Adipose tissue (tissue), 3 donors: Measurements from ENCODE around the gene RGS6. TPM values are rescaled to one million over a fixed set of nuclear protein-coding genes. Genes with fewer than 3 reads are reported as not detected.

ENCODE experiments used
- H3K27ac ChIP-seq: one replicate; pipeline ENCODE4 v1.5.1; 2013; ENCODE audit warnings: low read depth, low read length
- WGBS, 3 donors: extraction: QIAGEN DNeasy Blood & Tissue Kit; methylation state at CpG; one replicate each; pipeline ENCODE4 v1.1.7; 2013; 5-methylcytosine and 5-hydroxymethylcytosine counted together
- polyA plus RNA-seq, 3 donors: library from polyadenylated mRNA; stranded (reverse); fragments of 200-250 nt; gene quantifications; one replicate each; pipeline ENCODE4 v1.2.3, GENCODE V29; 2013
- donor health status: healthy with polysubstance abuse.
- donor health status: Bipolar disorder and iron deficiency.
- donor health status: healthy.

Gene RGS6
- polyA plus RNA-seq, 3 donors, result 0.79 to 1.9 (median 1.6) TPM

GRCh38 chr14:72583316-72584272 lies 651.4 kb downstream of the RGS6 start:
- 57 to 92% (median 90%) methylated on average over 5 of the region's 5 CpGs for WGBS, 3 donors
- H3K27ac ChIP-seq, result no peak overlapping the region

GRCh38 chr14:72588521-72588920 lies 656.3 kb downstream of the RGS6 start:
- WGBS, 3 donors, result 75 to 84% (median 84%) methylated on average over 5 of the region's 5 CpGs
- no peak overlapping the region for H3K27ac ChIP-seq

GRCh38 chr14:72589652-72590051 lies 657.4 kb downstream of the RGS6 start:
- H3K27ac ChIP-seq, result no peak overlapping the region

GRCh38 chr14:72590577-72590976 lies 658.3 kb downstream of the RGS6 start:
- WGBS, 3 donors, result 43 to 74% (median 46%) methylated on average over 7 of the region's 7 CpGs

GRCh38 chr14:72591391-72591790 lies 659.2 kb downstream of the RGS6 start:
- 76 to 86% (median 77%) methylated on average over 4 of the region's 4 CpGs for WGBS, 3 donors

More at GRCh38 chr14:72590577-72590976, 658.3 kb downstream of the RGS6 start:
- no peak overlapping the region for H3K27ac ChIP-seq

GRCh38 chr14:72594099-72594901 lies 662.1 kb downstream of the RGS6 start:
- 59 to 81% (median 72%) methylated on average over 14 of the region's 14 CpGs for WGBS, 3 donors
- H3K27ac ChIP-seq, result no peak overlapping the region

More at GRCh38 chr14:72591391-72591790, 659.2 kb downstream of the RGS6 start:
- no peak overlapping the region for H3K27ac ChIP-seq

GRCh38 chr14:72595152-72595862 lies 663.1 kb downstream of the RGS6 start:
- WGBS, 3 donors, result 87 to 90% (median 88%) methylated on average over 8 of the region's 8 CpGs
- H3K27ac ChIP-seq, result no peak overlapping the region

- 57 to 78% (median 66%) methylated on average over 16 of the region's 16 CpGs for WGBS, 3 donors
- H3K27ac ChIP-seq, result no peak overlapping the region
Measured at GRCh38 chr14:72597252-72598233, 665.3 kb downstream of the RGS6 start.

- H3K27ac ChIP-seq, result no peak overlapping the region
- 88 to 94% (median 91%) methylated on average over 5 of the region's 5 CpGs for WGBS, 3 donors
Measured at GRCh38 chr14:72598306-72598705, 666.1 kb downstream of the RGS6 start.

GRCh38 chr14:72599579-72600470 lies 667.6 kb downstream of the RGS6 start:
- H3K27ac ChIP-seq, result no peak overlapping the region
- 65 to 83% (median 78%) methylated on average over 16 of the region's 16 CpGs for WGBS, 3 donors

- WGBS, 3 donors, result 59 to 77% (median 60%) methylated on average over 8 to 9 of the region's 9 CpGs
- no peak overlapping the region for H3K27ac ChIP-seq
Measured at GRCh38 chr14:72600551-72601330, 668.5 kb downstream of the RGS6 start.

- no peak overlapping the region for H3K27ac ChIP-seq
- WGBS, 3 donors, result 64 to 77% (median 75%) methylated on average over 4 of the region's 4 CpGs
Measured at GRCh38 chr14:72603639-72604038, 671.4 kb downstream of the RGS6 start.

- WGBS, 3 donors, result 89 to 93% (median 91%) methylated on average over 3 of the region's 3 CpGs
Measured at GRCh38 chr14:72604133-72604532, 671.9 kb downstream of the RGS6 start.

GRCh38 chr14:72605096-72605920 lies 673.1 kb downstream of the RGS6 start:
- WGBS, 3 donors, result 86 to 93% (median 90%) methylated on average over 18 of the region's 18 CpGs
- H3K27ac ChIP-seq, result no peak overlapping the region

More at GRCh38 chr14:72604133-72604532, 671.9 kb downstream of the RGS6 start:
- H3K27ac ChIP-seq, result no peak overlapping the region

- WGBS, 3 donors, result 91 to 97% (median 95%) methylated on average over 3 of the region's 3 CpGs
- H3K27ac ChIP-seq, result no peak overlapping the region
Measured at GRCh38 chr14:72605921-72606220, 673.6 kb downstream of the RGS6 start.
